WERI-Rb-1 (cell line): ENCODE data around the gene SAP30BP.

Experiments used
- DNase-seq: peaks from one replicate; pipeline ENCODE4 v3.0.0-alpha.2; 2020
- H3K27ac ChIP-seq: fragments of 250-450 bp; sonication (Bioruptor Pico); 2 replicates; pipeline ENCODE4 v1.5.1; 2020; ENCODE audit warnings: mild to moderate bottlenecking, moderate library complexity
- H3K27me3 ChIP-seq: fragments of 250-450 bp; sonication (Bioruptor Pico); 2 replicates; pipeline ENCODE4 v1.5.1; 2021; ENCODE audit warnings: mild to moderate bottlenecking, low read depth, moderate library complexity; ENCODE audit not compliant: insufficient read depth, severe bottlenecking
- H3K36me3 ChIP-seq: fragments of 250-450 bp; sonication (Bioruptor Pico); 2 replicates; pipeline ENCODE4 v1.5.1; 2020; ENCODE audit warnings: mild to moderate bottlenecking, moderate library complexity
- H3K4me3 ChIP-seq: 2 replicates; pipeline ENCODE4 v1.5.1; 2011; ENCODE audit warnings: low read depth, mild to moderate bottlenecking, control low read depth, low read length
- H3K9me3 ChIP-seq: fragments of 250-450 bp; sonication (Bioruptor Pico); 2 replicates; pipeline ENCODE4 v1.5.1; 2021; ENCODE audit warnings: mild to moderate bottlenecking, moderate library complexity; ENCODE audit not compliant: severe bottlenecking
- TF ChIP-seq, protein P1 (sequence below): IDR thresholded peaks from 2 replicates; pipeline ENCODE4 v1.5.1; 2011; ENCODE audit warnings: low read depth, mild to moderate bottlenecking, control low read depth, inconsistent platforms, low read length

The SAP30BP gene

DNA sequence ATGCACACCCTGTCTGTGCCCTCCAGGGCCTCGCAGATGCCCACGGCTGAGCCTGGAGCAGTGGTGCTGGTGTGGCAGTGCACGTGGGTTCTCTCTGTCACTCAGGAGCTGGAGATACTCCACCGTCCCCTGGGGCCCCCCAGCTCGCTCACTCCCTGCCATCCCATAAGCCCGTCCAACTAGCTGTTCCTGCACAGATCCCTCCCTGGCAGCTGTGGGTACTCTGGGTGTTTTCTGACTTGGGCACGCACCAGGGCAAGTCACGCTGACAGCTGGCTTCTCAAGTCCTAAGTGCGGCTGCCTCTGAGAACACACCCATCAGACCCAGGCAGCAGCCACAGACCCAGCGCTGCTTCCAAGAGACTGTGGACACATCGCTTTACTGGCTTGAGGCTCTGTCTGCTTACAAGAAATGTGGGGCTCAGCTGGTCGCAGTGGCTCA is 28.7 kb downstream of the SAP30BP start:
- Histone ChIP-seq H3K4me3 (no peak overlapping the region), H3K36me3 (peaks cover 64% of the 10 kb centered on the region), H3K27ac (no peak overlapping the region), H3K9me3 (no peaks in the 10 kb centered on the region), H3K27me3 (no peaks in the 10 kb centered on the region)
- DNase-seq = no peak
- TF ChIP-seq, protein P1, sequence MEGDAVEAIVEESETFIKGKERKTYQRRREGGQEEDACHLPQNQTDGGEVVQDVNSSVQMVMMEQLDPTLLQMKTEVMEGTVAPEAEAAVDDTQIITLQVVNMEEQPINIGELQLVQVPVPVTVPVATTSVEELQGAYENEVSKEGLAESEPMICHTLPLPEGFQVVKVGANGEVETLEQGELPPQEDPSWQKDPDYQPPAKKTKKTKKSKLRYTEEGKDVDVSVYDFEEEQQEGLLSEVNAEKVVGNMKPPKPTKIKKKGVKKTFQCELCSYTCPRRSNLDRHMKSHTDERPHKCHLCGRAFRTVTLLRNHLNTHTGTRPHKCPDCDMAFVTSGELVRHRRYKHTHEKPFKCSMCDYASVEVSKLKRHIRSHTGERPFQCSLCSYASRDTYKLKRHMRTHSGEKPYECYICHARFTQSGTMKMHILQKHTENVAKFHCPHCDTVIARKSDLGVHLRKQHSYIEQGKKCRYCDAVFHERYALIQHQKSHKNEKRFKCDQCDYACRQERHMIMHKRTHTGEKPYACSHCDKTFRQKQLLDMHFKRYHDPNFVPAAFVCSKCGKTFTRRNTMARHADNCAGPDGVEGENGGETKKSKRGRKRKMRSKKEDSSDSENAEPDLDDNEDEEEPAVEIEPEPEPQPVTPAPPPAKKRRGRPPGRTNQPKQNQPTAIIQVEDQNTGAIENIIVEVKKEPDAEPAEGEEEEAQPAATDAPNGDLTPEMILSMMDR = no peak

DNA sequence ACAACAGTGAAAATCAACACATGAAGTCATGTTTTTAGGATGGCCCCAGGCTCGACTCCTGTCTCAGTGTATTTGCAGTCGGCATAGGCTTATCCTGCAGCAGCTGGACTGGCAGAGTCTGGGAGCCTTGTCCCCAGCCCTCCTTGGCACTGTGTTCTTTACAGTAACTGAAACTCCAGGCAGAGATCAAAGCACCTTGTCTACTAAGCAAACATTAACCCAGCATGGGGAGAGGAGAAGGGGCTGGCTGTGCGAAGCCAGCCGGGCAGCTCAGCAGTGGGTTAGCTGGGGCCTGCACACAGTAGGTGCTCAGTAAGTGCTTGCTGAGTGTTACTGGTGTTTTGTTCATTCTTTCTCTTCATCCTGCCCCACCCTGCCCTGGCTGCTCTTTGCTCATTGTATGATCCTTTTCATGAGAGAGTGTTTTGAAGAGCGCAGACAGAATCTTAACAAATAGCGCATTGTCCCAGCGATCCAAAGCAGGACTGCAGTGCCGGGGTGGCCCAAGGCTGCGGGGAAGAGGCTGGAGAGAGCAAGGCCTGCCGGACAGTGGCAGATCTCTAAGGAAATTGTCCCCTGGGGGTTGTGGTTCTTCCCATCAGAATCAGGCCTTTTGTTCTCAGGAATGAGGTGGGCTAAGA is 30.6 kb downstream of the SAP30BP start:
- Histone ChIP-seq H3K36me3 (peaks cover 72% of the 10 kb centered on the region), H3K27me3 (no peaks in the 10 kb centered on the region), H3K27ac (no peak overlapping the region), H3K9me3 (no peaks in the 10 kb centered on the region), H3K4me3 (no peak overlapping the region)
- DNase-seq = no peak
- TF ChIP-seq, protein P1 = no peak

DNA sequence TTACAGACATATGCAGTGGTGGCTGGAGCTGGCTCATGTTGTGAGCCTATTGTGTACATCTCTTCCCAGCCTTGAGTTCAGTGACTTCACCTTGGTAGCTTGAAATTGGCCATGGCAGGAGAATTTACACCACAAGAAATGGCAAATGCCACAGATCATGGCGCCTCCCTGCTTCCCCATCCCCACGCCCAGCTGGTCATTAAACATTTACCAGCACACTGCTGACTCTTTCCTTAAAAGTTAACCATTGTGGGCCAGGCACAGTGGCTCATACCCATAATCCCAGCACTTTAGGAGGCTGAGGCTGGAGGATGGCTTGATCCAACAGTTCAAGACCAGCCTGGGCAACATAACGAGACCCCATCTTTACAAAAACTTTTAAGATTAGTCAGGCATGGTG is 31.5 kb downstream of the SAP30BP start:
- no peaks in the 10 kb centered on the region for H3K9me3 ChIP-seq
- H3K4me3 ChIP-seq = no peak overlapping the region
- H3K27ac ChIP-seq = no peak overlapping the region
- DNase-seq = no peak
- peaks cover 77% of the 10 kb centered on the region for H3K36me3 ChIP-seq
- no peaks in the 10 kb centered on the region for H3K27me3 ChIP-seq
- TF ChIP-seq, protein P1 = no peak

DNA sequence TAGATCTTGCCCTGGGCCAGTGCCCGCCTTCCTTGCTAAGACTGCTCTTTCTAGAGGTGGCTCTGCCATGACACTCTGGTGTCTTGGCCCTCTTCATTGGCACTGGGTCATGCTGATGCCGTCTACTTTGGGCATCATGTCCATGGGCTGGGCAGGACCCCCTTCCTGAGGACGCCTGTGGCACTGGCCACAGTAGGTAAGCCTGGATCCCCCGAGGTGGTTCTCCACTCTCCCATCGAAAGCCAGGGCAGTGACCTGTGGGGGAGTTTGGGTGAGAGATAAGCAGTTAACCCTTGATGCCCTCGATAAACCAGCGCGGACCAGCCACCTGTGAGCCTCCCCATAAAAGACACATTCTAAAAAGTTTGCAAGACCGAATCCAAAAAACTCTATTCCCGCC is 34.1 kb downstream of the SAP30BP start:
- Histone ChIP-seq H3K36me3 (peaks cover 79% of the 10 kb centered on the region), H3K27me3 (no peaks in the 10 kb centered on the region)

DNA sequence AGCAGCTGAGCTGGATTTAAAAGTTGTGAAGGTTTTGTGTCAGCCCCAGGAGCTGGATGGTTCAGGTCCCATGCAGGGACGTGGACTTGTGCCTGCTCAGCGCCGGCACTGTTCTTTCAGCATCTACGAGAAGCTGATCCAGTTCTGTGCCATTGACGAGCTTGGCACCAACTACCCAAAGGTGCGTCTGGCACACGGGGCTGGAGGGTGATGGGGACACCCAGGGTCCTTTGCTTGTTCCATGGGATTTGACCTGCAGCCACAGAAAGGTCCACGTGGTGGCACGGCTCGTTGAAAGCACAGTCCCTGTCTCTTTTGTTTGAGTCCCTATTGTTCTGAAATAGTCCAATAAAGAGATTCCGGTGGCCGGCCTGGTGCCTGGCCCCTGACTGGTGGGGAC is 36.1 kb downstream of the SAP30BP start:
- H3K4me3 ChIP-seq = no peak overlapping the region
- no peak for DNase-seq
- TF ChIP-seq, protein P1 = no peak
- H3K27ac ChIP-seq = no peak overlapping the region
- H3K9me3 ChIP-seq = no peaks in the 10 kb centered on the region
- H3K36me3 ChIP-seq = peaks cover 84% of the 10 kb centered on the region
- H3K27me3 ChIP-seq = no peaks in the 10 kb centered on the region

More for the DNA sequence above, 34.1 kb downstream of the SAP30BP start:
- Histone ChIP-seq H3K27ac (no peak overlapping the region), H3K9me3 (no peaks in the 10 kb centered on the region), H3K4me3 (no peak overlapping the region)
- DNase-seq = no peak
- TF ChIP-seq, protein P1 = no peak

DNA sequence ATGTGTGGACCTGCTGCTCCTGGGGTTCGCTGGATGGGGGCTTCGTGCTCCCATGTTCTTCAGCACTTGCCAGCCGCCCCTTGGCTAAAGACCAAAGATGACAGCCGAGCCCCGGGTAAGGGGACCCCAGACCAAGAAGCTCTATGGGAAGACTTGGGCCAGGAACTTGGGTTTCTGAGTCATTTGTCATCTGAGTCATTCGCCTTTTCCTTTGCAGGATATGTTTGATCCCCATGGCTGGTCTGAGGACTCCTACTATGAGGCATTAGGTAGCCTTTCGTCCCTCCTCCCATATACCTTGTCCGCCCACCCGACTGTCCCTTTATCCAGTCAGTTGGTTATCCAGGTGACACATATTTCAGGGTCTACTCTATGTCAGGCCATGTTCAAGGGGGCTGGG is 36.5 kb downstream of the SAP30BP start:
- H3K4me3 ChIP-seq = no peak overlapping the region
- H3K27me3 ChIP-seq = no peaks in the 10 kb centered on the region
- no peak for DNase-seq
- peaks cover 88% of the 10 kb centered on the region for H3K36me3 ChIP-seq
- H3K27ac ChIP-seq = no peak overlapping the region
- TF ChIP-seq, protein P1 = no peak
- H3K9me3 ChIP-seq = no peaks in the 10 kb centered on the region
